Stimulated activated CD4-positive, alpha-beta T cell treated with anti-CD3 and anti-CD28 coated beads, TNF-alpha, amount 100 ng/mL, for 24 hours (primary cell): Measurements from ENCODE around the gene FLT4.

Source experiments
- DNase-seq, 3 experiments: peaks; one replicate each; pipeline ENCODE4 v3.0.0-alpha.2; 2020; ENCODE audit warnings: low read depth in 3 of 3

FLT4 gene

GRCh38 chr5:180643191-180643851 lies 6.1 kb downstream of the FLT4 start:
- no peak for DNase-seq

- DNase-seq: no peak
Measured at GRCh38 chr5:180642779-180643178, 6.6 kb downstream of the FLT4 start.

- DNase-seq: no peak
Measured at GRCh38 chr5:180642181-180642775, 7.1 kb downstream of the FLT4 start.

GRCh38 chr5:180641566-180641900 lies 7.9 kb downstream of the FLT4 start:
- DNase-seq: no peak

- no peak for DNase-seq
Measured at GRCh38 chr5:180640861-180641565, 8.4 kb downstream of the FLT4 start.

GRCh38 chr5:180640611-180640860 lies 8.9 kb downstream of the FLT4 start:
- DNase-seq: no peak

GRCh38 chr5:180639741-180640610 lies 9.4 kb downstream of the FLT4 start:
- no peak for DNase-seq

DNA sequence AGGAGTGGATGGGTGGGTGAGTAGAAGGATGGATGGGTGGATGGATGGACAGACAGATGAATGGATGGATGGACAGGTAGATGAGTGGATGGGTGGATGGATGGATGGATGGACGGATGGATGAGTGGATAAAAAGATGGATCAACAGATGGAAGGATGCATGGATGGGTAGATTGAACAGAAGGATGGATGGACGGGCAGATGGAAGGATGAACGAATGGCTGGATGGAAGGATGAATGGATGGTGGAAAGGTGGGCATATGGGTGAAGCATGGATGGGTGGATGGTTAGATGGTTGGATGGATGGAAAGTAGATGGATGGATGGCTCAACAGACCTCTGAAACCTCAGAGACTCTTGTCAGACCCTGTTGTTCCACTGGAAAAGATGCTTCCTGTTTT lies 10.1 kb downstream of the FLT4 start:
- DNase-seq: no peak

- DNase-seq: no peak
Measured at GRCh38 chr5:180637962-180638680, 11.3 kb downstream of the FLT4 start.

GRCh38 chr5:180636403-180637075 lies 12.9 kb downstream of the FLT4 start:
- no peak for DNase-seq

DNA sequence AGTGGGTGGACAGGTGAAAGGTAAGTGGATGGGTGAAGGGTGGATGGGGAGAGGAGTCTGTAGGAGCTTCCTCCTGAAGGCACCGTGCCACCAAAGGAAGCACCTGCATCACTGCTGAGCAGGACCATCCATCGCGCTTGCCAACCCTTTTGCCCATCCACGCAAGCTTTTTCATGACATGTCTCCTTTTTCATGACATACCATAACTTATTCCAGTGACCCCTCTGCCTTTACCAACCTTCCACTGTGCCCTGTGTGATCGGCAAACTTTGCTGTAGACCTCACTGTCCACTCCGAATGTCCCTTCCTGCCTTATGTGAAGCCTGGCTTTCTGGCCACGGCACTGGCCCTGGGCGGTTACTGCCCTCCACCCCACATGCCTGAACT lies 13.4 kb downstream of the FLT4 start:
- DNase-seq: no peak

DNA sequence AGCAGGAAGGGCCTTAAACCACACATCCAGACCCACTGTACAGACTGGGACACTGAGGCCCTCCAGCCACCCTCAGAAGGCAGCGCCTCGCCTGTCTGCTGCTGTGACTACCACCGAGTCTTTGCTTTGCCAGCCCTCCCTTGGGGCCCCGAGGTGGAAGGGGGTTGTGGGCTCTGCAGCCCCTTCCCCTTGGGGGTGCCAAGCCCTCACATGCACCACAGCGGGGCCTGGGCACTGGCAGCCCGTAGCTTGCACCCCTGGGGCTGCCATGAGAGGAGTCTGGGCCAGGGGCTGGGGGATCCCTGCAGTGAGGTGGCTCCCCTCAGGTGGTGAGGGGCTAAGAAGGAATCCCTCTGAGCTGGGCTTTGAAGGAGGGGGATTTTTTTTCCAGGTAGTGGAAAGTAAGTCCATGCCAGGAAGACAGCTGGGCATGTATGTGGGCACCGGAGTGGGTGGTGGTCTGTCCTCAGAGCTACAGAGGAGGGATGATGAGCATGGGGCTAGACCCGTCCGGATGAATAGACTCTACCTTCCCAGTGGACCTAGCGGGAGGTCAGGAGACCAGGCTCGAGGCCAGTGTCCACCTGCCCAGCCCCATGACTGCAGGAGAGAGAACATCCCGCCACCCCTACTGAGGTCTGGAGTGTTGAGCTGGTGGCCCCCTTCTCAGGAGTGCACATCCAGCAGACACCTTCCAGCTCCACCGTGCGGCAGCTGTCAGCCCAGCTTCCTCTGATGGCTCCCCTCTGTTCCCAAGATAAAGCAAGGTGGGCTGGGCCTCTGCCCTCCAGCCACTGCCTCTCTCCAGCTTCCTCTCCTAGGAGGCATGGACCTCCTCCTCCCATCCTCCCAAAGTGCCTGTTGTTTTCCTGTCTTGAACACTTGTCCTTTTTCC lies 15.9 kb downstream of the FLT4 start:
- no peak for DNase-seq

- no peak for DNase-seq
Measured at GRCh38 chr5:180632768-180633167, 16.6 kb downstream of the FLT4 start.

DNA sequence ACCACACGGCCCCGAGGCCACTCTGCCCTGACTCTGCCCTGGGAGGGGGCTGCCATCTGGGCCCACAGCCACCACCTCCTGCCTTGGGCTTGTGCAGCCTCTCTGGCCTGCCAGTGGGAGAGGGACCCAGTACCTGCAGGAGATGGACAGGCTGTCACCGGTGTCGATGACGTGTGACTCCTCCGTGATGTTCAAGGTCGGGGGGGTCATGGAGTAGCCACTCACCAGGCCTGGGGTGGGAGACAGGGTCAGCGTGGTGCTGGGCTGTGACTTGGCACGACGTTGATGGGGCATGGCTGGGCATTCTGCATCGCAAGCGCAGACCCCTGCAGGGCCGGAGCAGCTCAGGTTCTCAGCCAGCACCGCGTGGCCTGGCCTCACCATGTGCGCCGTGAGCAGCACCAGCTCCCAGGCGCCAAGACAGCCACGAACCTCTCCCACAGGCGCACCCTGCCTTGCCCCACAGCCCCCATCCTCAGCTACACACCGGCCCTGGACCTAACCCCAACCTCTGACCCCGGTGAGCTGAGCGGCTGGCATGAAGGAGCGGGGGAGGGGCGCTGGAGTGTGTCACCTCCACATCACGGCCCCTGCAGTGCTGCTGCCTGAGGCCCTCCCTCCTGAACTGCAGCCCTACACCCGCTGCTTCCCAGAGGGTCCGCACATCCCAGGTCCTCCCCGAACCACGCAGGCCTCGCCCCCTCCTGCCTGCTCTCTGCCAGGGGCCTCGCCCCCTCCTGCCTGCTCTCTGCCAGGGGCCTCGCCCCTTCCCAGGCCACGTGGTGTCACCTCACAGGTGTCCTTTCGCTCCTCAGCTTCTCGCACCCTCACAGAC lies 17.6 kb downstream of the FLT4 start:
- no peak for DNase-seq

GRCh38 chr5:180630426-180630825 lies 19.0 kb downstream of the FLT4 start:
- no peak for DNase-seq

- no peak for DNase-seq
Measured at GRCh38 chr5:180629831-180630382, 19.5 kb downstream of the FLT4 start.

- no peak for DNase-seq
Measured at GRCh38 chr5:180628827-180629750, 20.3 kb downstream of the FLT4 start.

- DNase-seq: no peak
Measured at GRCh38 chr5:180628211-180628610, 21.2 kb downstream of the FLT4 start.
